Brain microvascular endothelial cell (primary cell): Measurements from ENCODE around the gene SCYGR6.

Source experiments
- DNase-seq: peaks from one replicate; pipeline ENCODE4 v3.0.0-alpha.2; 2020
- H3K27ac ChIP-seq: fragments of 250-450 bp; sonication (Bioruptor Pico); 2 replicates; pipeline ENCODE4 v1.5.1; 2020; ENCODE audit warnings: mild to moderate bottlenecking, moderate library complexity
- H3K27me3 ChIP-seq: fragments of 250-450 bp; sonication (Bioruptor Pico); replicated peaks from 2 replicates; pipeline ENCODE4 v1.5.1; 2020; ENCODE audit warnings: mild to moderate bottlenecking
- H3K36me3 ChIP-seq: fragments of 250-450 bp; sonication (Bioruptor Pico); replicated peaks from 2 replicates; pipeline ENCODE4 v1.5.1; 2020; ENCODE audit warnings: mild to moderate bottlenecking
- H3K4me3 ChIP-seq: 2 replicates; pipeline ENCODE4 v1.5.1; 2011; ENCODE audit warnings: low read depth, mild to moderate bottlenecking, control low read depth, low read length, moderate library complexity
- CTCF ChIP-seq: IDR thresholded peaks from 2 replicates; pipeline ENCODE4 v1.5.1; 2011; ENCODE audit warnings: low read depth, mild to moderate bottlenecking, moderate library complexity, low read length, control low read depth, inconsistent platforms; ENCODE audit errors: missing control alignments
- in situ Hi-C: cut with HindIII; loops from 2 replicates; pipeline ENCODE4 v1.10.0; 2017; ENCODE audit warnings: low sequenced_read_pairs, low pct_ligation_motif_present

SCYGR6 gene

DNA sequence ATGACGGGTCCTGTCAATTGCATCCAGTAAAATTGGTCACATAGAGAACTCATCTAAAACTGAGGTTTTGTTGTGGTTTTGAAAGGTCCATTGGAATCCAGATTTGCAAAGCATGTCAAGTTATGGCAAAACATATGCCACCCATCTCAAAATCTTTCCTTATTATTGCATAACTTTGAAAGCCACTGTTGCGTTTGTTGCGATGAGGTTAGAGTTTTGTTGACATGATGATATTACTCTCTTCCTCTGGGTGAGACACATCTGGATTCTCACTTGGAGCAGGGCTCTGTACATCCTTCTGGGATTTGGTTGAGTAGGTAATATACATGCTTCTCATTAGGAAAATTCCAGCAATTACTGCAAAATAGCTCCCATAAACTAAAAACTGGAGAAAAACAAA is 37.4 kb downstream of the SCYGR6 start:
- in situ Hi-C loops: no loop called here
- DNase-seq: no peak
- no peaks in the 10 kb centered on the region for H3K27me3 ChIP-seq
- TF ChIP-seq CTCF: no peak
- H3K36me3 ChIP-seq: no peaks in the 10 kb centered on the region
- no peak overlapping the region for H3K4me3 ChIP-seq
- H3K27ac ChIP-seq: no peak overlapping the region

DNA sequence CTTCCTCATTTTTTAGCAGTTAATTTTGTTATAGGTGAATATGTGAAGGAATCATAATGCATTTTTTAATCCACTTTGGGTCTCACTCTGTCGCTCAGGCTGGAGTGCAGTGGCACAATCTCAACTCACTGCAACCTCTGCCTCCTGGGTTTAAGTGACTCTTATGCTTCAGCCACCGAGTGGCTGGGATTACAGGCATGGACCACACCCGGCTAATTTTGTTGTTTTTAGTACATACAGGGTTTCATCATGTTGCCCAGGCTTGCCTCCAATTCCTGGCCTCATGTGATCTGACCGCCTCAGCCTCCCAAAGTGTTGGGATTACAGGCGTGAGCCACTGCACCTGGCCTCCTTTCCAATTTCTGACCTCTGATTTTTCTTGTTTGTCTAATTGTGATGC is 40.3 kb downstream of the SCYGR6 start:
- H3K27me3 ChIP-seq: no peaks in the 10 kb centered on the region
- H3K4me3 ChIP-seq: no peak overlapping the region
- no peak for TF ChIP-seq CTCF
- H3K36me3 ChIP-seq: no peaks in the 10 kb centered on the region
- DNase-seq: no peak
- in situ Hi-C loops: no loop called here
- no peak overlapping the region for H3K27ac ChIP-seq

DNA sequence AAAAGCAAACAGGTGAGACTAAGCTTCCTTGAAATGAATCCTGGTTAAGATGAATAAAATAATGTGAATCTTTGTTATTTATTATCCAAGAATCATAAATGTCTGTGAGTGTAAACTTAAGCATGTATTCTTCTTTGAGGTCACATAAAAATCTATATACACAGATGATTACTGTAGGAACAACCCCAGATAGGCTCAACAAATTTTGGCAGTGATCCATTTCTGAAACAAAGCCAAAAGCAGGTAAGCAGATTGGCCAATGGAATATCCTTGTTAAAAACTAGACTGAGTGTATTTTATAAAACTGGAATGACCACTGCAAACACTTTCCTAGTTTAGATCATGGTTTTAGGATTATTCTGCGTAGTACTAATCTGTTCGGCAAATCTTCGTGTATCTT is 46.6 kb downstream of the SCYGR6 start:
- no peak for DNase-seq
- no peak overlapping the region for H3K4me3 ChIP-seq
- no peak overlapping the region for H3K27ac ChIP-seq
- H3K27me3 ChIP-seq: no peaks in the 10 kb centered on the region
- no peaks in the 10 kb centered on the region for H3K36me3 ChIP-seq
- no peak for TF ChIP-seq CTCF
- in situ Hi-C loops: no loop called here

GRCh38 chr2:227674485-227674884 is 50.1 kb downstream of the SCYGR6 start:
- no peak for DNase-seq
- no peak overlapping the region for H3K4me3 ChIP-seq
- in situ Hi-C loops: no loop called here
- no peak overlapping the region for H3K27ac ChIP-seq
- H3K27me3 ChIP-seq: no peaks in the 10 kb centered on the region
- no peaks in the 10 kb centered on the region for H3K36me3 ChIP-seq
- TF ChIP-seq CTCF: no peak
